Muscle of arm (tissue), 12 donors: ENCODE results near the gene DNAJC18. TPM values are rescaled to one million over a fixed set of nuclear protein-coding genes. Genes with fewer than 3 reads are reported as not detected.

Experiments used
- DNase-seq: peaks from one replicate; pipeline ENCODE4 v3.0.0-alpha.2; 2013
- polyA plus RNA-seq, 12 donors: library from polyadenylated mRNA; unstranded; fragments of 120-200 nt; gene quantifications; one replicate each; pipeline ENCODE4 v1.2.1, GENCODE V29; 2013; ENCODE audit not compliant: insufficient read length in 12 of 12

DNAJC18 gene
- polyA plus RNA-seq, 12 donors = 10.4 to 82.0 (median 27.2) TPM

DNA sequence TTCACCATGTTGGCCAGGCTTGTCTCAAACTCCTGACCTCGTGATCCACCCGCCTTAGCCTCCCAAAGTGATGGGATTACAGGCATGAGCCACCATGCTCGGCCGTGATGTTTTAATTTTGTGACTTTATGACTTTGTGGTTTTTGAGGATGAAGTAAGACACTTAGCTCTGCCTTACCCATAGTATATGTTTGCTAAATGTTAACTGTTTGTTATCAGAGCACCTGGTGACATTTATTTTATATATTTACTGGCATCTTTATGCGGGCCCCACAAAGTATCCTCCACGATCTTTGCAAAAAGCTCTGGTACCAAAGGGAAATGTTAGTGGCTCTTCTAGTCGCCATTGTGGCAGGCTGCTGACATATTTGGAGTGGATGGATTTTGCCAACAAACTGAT is 63.0 kb downstream of the DNAJC18 start:
- DNase-seq = no peak

DNA sequence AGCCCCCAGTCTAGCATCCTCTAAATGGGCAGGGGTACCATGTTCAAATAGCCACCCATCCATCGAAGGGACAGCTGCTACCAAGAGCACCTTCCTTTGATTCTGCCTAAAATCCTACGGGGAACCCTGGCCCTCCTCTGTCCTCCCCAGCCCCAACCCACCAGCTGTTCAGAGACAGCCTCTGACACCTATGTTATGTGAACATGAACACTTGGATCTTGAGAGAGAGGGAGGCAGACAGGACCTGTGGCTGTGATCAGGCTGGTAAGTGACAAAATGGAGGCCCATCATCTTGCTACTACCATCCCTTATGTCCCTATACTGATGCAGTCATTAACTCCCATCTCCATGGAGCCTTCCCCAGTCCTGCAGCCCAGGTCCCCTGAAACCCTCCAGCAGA is 64.4 kb downstream of the DNAJC18 start:
- DNase-seq = no peak

DNA sequence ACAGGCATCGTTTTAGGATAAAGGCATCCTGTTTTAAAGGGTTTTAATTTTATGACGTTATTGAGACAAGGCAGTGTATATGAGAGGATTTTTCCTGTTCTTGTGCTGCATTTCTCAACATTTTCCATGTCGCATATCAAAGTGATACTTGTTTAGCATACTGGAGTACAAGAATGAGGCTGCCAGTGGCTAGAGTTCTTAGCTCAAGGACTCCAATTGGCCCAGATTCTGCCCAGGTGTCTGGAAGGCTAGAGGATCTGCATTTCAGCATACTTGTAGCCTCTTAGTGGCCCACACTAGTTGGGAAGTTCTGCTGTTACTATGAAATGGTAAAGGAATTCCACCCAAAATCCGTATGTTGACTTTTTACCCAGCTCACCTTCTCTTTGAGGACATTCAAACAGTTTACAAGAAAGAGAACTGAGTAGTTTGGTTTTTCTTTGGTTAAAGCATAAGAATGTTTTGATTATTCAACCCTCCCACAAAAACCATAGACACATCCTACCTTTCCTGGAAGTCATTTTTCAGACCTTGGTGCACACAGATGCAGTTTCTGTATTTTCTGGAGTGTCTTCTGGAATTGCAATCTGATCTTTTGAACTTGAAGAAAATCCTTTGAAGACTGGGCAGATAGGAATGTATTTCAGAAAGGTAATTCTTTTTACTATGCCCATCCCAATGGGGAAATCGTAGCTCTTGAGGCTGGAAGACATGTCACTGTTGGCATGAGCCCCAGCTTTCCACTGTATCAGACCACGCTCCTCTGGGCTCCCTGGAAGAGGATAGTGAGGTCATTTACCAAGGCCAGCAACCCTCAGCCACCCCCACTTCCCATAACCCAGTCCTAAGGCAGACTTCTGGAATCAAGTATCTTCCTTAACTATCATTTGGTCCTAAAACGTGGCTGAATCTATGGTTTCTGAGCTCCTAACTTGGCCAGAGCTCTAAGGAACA is 67.6 kb downstream of the DNAJC18 start:
- no peak for DNase-seq

DNA sequence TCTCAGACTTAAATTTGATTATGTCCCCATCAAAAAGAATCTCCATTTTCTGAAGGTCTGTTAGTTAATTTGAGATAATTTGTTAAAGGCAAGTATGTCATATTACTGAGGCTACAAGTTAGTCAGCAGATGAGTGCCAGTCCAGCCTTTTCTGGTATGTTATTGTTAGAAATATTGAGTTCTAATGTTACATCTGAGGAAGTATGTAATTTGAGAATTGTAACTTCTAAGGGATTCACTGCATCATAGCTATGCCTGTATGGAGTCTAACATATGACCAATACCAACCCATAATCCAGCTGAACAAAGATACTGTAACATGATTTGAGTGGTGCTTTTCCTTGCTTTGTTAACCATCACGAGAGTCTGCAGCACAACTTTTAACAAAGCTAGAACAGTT is 70.1 kb downstream of the DNAJC18 start:
- DNase-seq = no peak

DNA sequence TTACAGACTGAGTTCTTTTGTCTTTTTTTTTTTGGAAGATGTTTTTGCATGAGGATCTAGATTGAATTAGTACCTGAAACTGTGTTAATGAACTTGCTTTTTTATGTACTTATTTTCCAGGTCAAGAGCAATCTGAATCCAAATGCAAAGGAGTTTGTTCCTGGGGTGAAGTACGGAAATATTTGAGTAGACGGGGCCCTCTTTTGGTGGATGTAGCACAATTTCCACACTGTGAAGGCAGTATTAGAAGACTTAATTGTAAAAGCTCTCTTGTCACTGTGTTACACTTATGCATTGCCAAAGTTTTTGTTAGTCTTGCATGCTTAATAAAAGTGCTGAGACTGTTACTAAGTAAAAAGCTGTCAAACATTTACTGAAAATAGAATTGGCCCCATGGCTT is 70.7 kb downstream of the DNAJC18 start:
- DNase-seq = no peak

DNA sequence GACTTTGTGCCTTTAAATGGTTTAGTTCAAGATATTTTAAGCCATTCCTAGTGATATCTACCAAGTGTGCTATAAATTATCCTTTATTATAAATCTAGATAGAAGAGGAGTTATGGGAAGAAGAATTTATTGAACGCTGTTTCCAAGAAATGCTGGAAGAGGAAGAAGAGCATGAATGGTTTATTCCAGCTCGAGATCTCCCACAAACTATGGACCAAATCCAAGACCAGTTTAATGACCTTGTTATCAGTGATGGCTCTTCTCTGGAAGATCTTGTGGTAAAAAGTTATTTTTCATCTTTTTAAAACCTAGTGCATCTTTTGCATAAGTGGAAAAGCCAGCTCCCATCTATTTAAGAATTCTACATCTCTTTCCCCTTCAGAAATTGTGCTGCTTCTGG is 74.9 kb downstream of the DNAJC18 start:
- no peak for DNase-seq

DNA sequence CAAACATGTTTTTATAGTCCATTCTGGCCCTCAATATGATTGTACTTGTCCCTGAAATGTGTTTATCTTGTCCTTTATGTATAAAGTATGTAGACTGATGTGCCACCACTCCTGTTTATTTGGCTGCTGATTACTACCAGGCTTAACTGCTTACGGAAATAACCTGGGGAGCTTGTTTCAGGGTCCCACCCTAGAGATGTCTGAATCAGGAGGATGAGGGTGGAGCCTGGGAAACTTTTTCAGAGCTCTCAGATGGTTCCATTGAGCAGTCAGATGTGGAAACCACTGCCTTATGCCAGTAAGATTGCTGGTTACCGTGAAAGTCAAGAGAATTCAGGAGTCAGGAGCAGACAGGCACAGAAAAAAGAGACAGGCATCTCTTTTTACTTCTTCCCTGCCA is 75.4 kb downstream of the DNAJC18 start:
- DNase-seq = no peak

DNA sequence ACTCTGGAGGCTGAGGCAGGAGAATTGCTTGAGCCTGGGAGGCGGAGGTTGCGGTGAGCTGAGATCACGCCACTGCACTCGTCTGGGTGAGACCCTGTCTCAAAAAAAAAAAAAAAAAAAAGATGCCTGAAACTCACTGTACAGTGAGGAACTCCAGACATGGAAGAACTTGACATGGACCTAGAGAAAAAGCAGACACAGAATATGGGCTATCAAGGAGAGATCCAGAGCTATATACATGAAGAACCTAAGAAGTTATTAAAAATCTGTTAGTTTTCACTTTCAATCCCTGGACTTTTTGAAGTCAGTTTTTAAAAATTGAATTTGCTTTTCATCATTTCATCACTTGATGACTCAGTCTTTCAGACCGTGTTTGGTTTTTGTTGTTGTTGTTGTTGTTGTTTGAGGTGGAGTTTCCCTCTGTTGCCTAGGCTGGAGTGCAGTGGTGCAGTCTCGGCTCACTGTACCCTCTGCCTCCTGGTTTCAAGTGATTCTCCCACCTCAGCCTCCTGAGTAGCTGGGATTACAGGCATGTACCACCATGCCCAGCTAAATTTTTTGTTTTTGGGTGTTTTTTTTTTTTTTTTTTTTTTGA is 77.4 kb downstream of the DNAJC18 start:
- DNase-seq = no peak

DNA sequence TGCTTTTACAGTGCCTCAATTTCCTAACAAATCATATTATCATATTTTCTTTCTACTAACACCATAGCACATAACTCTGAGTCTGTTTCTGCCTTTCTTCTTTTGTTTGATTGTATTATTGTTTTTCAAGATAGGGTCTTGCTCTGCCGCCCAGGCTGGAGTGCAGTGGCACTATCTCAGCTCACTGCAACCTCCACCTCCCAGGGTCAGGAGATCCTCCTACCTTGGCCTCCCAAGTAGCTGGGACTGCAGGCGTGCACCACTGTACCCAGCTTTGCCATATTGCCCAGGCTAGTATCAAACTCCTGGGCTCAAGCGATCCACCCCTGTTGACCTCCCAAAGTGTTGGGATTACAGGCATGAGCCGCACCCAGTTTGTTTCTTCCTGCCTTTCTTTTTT is 78.9 kb downstream of the DNAJC18 start:
- DNase-seq = no peak

Other genes starting within 250 kb of the DNAJC18 start
- gene SIL1, start 241.2 kb downstream of the DNAJC18 start, polyA plus RNA-seq = 10 to 100 TPM in 11 of 12 donors, not detected in 1; 19.6 to 46.8 (median 27.2) TPM
- 100 to 1,000 TPM in 11 of 12 donors, not detected in 1; 259 to 407 (median 356) TPM for gene MATR3, start 145.8 kb downstream of the DNAJC18 start, polyA plus RNA-seq
- 100 to 1,000 TPM in 11 of 12 donors, not detected in 1; 102 to 182 (median 133) TPM for gene PAIP2, start 97.7 kb downstream of the DNAJC18 start, polyA plus RNA-seq
- gene SLC23A1, start 56.2 kb downstream of the DNAJC18 start, polyA plus RNA-seq = 1 to 10 TPM in 1 of 12 donors, under 1 TPM in 9, not detected in 2; 0.14 to 1.5 (median 0.56) TPM
- gene MZB1, start 49.6 kb downstream of the DNAJC18 start, polyA plus RNA-seq = 1 to 10 TPM in 2 of 12 donors, under 1 TPM in 8, not detected in 2; 0.10 to 3.0 (median 0.39) TPM
- gene PROB1, start 44.4 kb downstream of the DNAJC18 start, polyA plus RNA-seq = 10 to 100 TPM in 11 of 12 donors, not detected in 1; 12.2 to 61.0 (median 29.0) TPM
- 10 to 100 TPM in 5 of 12 donors, 1 to 10 TPM in 5, not detected in 2; 7.1 to 13.2 (median 10.6) TPM for gene SPATA24, start 35.4 kb downstream of the DNAJC18 start, polyA plus RNA-seq
- 10 to 100 TPM in 11 of 12 donors, not detected in 1; 19.1 to 53.2 (median 34.0) TPM for gene ECSCR, start 23.2 kb upstream of the DNAJC18 start, polyA plus RNA-seq
- not detected for gene SMIM33, start 31.5 kb upstream of the DNAJC18 start, polyA plus RNA-seq
- 10 to 100 TPM in 11 of 12 donors, not detected in 1; 17.0 to 48.5 (median 31.8) TPM for gene STING1, start 43.2 kb upstream of the DNAJC18 start, polyA plus RNA-seq
- gene UBE2D2, start 121.8 kb upstream of the DNAJC18 start, polyA plus RNA-seq = 100 to 1,000 TPM in 10 of 12 donors, 10 to 100 TPM in 1, not detected in 1; 86.7 to 157 (median 138) TPM
- 100 to 1,000 TPM in 3 of 12 donors, 10 to 100 TPM in 8, not detected in 1; 66.4 to 118 (median 79.4) TPM for gene CXXC5, start 208.8 kb upstream of the DNAJC18 start, polyA plus RNA-seq